Lung microvascular endothelial cell (primary cell): ENCODE results near the gene SLC25A19. TPM values are rescaled to one million over a fixed set of nuclear protein-coding genes. Genes with fewer than 3 reads are reported as not detected.
"Not testable (repeated sequence)": the region's sequence is repeated elsewhere in the genome, so short reads cannot be mapped to it uniquely, and the experiment has no call there.

Experiments
- DNase-seq, 2 donors: peaks; one replicate each; pipeline versions ENCODE4 v3.0.0 to v3.0.0-alpha.2; 2010; ENCODE audit warnings: low read depth in 2 of 2
- total RNA-seq: library from RNA; depleted of rRNA; stranded (reverse); fragments of >200 nt; gene quantifications from 2 replicates; pipeline ENCODE4 v1.2.1, GENCODE V29; 2014

Gene SLC25A19
- total RNA-seq, 1 donor from 2014 or later = 6.5 TPM

- DNase-seq = no peak
Observed at GRCh38 chr17:75267411-75268232, 21.6 kb downstream of the SLC25A19 start.

GRCh38 chr17:75267153-75267410 lies 22.2 kb downstream of the SLC25A19 start:
- DNase-seq = no peak

GRCh38 chr17:75266316-75267152 lies 22.7 kb downstream of the SLC25A19 start:
- DNase-seq = no peak

- peak; percentile 15 to 79 for DNase-seq
Observed at GRCh38 chr17:75265614-75266315, 23.5 kb downstream of the SLC25A19 start.

DNA sequence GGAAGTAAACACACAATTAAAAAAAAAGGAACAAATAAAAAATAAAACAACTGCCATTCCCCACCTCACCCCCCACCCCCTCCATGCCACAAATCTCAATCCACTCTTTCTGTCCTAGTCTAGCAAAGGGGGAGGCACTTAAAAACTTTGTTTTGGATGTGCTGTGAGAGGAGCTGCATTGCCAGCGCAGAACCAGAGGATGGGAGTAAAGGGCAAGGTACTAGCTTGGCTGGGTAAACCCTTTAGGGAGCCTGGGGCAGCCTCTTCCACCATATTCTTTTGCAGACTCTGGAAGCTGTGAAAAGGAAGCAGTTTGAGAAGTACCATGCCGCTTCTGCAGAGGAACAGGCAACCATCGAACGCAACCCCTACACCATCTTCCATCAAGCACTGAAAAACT lies 26.2 kb downstream of the SLC25A19 start:
- DNase-seq = no peak

DNA sequence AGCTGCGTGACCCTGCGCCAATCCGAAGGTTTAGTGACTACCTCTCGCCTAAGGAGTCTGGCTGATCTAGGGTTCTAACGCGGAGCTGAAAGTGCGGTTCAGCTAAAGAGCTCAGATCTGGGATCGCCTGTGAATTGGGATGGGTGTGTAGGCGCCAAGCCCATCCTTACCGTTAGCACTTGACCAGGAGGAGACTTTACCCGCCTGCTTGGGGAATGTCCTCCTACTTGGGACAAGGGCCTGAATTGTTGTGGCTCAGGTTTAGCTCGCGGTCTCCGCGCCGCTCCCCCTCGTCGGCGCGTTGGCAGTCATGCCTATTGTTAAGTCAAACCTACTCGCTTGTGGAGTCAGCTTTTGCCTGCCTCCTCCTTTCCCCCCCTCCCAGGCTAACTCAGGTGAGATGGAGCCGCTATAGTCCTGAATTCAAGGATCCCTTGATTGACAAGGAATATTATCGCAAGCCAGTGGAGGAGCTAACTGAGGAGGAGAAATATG lies 27.1 kb downstream of the SLC25A19 start:
- peak in 1 of 2 donors; percentile 33 for DNase-seq

DNA sequence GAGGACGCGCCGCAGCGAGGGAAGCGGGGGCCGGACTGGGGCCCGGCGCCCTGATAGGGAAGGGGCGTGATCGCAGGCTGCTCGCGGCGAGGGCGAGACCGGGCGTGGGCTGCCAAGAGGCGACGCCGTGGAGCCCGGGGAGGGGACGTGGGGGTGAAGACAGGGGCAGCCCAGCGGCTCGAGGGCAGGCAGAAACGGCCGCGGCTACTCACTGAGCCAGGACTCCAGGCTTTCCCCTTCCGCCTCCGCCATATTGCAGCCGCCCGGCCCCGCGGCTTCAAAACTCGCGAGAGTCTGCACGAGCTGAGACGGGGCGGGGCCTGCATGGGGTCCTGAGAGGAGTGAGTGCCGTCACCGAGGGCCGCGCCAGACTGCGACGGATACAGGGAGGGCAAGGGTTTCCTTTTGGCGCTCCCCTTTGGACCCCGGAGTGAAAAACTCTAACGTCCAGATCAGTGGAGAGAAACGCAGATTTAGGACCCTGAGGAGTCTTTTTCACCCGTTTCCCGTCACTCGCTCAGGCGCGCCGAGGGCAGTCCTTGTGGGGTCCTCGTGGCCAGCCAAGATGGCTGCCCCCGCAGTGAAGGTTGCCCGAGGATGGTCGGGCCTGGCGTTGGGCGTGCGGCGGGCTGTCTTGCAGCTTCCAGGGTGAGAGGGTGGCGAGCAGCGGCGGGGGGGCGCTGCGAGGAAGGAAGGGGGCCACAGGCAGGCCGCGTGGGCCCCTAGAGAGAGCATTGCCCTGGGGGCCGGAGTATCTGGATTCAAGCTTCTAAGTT lies 27.7 kb downstream of the SLC25A19 start, which contains the start of the genes GGA3 and MRPS7:
TSS of gene GGA3 (minus strand) at position 271 of the 776 bp plus-strand sequence. CDS start at position 252, 19 bp downstream.
TSS of gene MRPS7 (plus strand) at position 544 of the 776 bp plus-strand sequence. CDS start at position 566, 22 bp downstream.
- DNase-seq = peak; percentile 95 to 96

GRCh38 chr17:75260641-75261335 lies 28.4 kb downstream of the SLC25A19 start:
- DNase-seq = peak; percentile 42 to 50

GRCh38 chr17:75257228-75257627 lies 32.0 kb downstream of the SLC25A19 start:
- DNase-seq = not testable (repeated sequence)

- not testable (repeated sequence) for DNase-seq
Observed at GRCh38 chr17:75255954-75256698, 33.1 kb downstream of the SLC25A19 start.

GRCh38 chr17:75252039-75252816 lies 37.0 kb downstream of the SLC25A19 start:
- no peak for DNase-seq

DNA sequence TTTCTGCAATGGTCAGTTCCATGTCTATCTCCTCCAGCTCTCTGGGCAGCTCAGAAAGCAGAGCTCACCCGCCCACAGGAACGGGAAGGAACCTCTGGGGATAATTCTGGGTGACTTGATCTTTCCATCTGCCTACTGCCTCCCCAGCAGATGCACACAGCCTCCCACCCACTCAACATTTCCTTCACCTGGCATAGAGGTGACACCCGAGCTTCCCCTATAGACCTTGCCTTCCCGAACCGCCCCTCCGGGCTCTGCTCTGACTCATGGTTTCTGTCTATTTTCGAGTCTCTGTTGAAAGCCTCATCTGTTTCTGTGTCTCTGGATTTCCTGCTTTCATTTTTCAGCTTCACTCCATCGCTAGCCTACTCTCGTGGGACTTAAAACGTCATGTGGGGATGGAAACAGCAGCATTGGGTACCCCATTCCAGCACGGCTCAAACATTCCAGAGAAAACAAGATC lies 39.2 kb downstream of the SLC25A19 start:
- DNase-seq = peak; percentile 64 to 92

GRCh38 chr17:75249564-75249963 lies 39.7 kb downstream of the SLC25A19 start:
- DNase-seq = no peak

DNA sequence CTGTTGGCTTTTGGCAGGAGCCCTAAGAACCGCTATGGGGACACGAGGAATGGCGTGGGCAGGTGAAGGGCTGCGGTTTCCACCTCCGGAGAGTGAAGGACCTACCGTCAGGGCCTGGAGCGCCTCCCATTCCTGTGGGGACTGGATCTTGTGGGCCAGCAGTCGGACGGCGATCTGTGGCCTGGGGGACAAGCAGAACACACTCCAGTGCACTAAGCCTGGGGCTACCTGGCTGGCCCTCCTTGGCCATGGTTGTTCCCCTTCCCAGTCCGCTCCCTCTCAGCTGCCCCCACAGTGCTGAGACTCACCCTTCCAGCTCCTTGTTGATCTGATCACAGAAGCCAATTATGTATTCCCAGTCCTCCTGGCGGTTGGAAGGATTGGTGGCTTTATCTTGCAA lies 42.8 kb downstream of the SLC25A19 start:
- no peak for DNase-seq

DNA sequence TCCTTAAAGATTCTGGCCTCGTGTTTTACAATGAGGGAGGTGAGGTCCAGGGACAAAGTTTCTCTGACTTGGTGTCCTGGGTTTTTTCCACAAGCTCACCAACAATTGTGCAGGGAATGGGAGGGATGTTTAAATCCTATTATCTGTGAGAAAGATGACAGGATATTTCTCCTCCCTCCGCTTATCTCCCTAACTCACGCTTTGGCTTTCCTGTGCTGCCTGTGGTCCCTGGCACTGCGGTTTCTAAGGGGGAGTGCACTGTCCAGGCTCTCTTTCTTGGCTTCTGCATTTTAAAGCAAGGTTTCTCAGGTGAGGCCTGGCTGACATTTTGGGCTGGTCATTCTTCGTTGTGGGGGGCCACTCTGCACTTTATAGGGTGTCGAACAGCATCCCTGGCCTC lies 44.2 kb downstream of the SLC25A19 start:
- DNase-seq = no peak

- no peak for DNase-seq
Observed at GRCh38 chr17:75244133-75244866, 44.9 kb downstream of the SLC25A19 start.

DNA sequence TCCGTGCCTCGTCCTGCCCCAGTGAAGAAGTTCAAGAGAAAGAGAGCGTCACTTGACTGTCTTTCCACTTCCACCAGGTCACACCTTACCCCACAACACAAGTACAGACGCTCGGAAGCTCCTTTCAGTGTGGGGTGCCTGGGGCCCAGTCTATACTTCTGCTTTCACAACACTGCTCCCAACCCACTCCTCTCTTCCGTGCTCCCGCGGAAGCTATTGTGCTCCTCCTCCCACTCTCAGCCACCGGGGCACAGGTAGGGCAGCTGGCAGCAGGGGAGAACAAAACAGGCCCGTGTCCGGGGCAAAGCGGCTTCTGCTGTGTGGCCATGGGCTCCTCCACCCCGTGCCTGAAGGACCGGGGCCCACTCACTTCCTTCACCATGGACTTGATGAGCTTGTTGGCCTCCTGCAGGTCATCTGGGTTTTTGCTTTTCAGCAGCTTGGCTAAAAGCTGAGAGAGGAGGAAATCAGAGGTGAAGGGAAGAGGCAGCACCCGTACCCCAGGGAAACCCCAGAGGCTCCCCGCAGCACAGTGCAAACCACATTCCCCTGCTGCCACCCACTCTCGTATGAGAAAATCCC lies 46.7 kb downstream of the SLC25A19 start:
- DNase-seq = no peak
